Pancreas (tissue), 10 donors: ENCODE results near the gene REXO1. TPM values are rescaled to one million over a fixed set of nuclear protein-coding genes. Genes with fewer than 3 reads are reported as not detected.
A peak's percentile ranks its signal among the peaks of the same experiment; 100 is the strongest.

ENCODE experiments used
- ATAC-seq, 4 donors: fragments of 200-7000 bp; cut with Tn5 transposase; one replicate each; pipeline versions ENCODE4 v1.8.0 to v1.9.1; 2020; ENCODE audit warnings: mild to moderate bottlenecking in 4 of 4, moderate library complexity in 4 of 4
- DNase-seq, 6 donors: peaks; one replicate each; pipeline ENCODE4 v3.0.0-alpha.2; 2020
- FAIRE-seq: peaks from 2 replicates; lab custom pipeline; 2012; peaks lifted over from hg19 to GRCh38; lab: Jason Lieb, UNC
- H3K27ac ChIP-seq, 4 donors: fragments of 200-600 bp; sonication (generic); 1 replicate in 3 of 4; 2 replicates in 1 of 4; pipeline versions ENCODE4 v1.5.0 to v1.8.0; 2020
- H3K27me3 ChIP-seq, 4 donors: fragments of 200-600 bp; one replicate each; pipeline ENCODE4 v1.8.0; 2021
- H3K36me3 ChIP-seq, 3 donors: fragments of 200-600 bp; sonication (generic) in 1 of 3; one replicate each; pipeline versions ENCODE4 v1.5.0 to v1.8.0; 2020 to 2021
- H3K4me1 ChIP-seq, 3 donors: fragments of 200-600 bp; one replicate each; pipeline ENCODE4 v1.8.0; 2021
- H3K4me3 ChIP-seq, 4 donors: fragments of 200-600 bp; sonication (generic) in 2 of 4; one replicate each; pipeline versions ENCODE4 v1.5.0 to v1.8.0; 2020 to 2021
- H3K9me3 ChIP-seq, 4 donors: fragments of 200-600 bp; one replicate each; pipeline ENCODE4 v1.8.0; 2021
- WGBS, 2 donors: extraction: QIAGEN DNeasy Blood & Tissue Kit; methylation state at CpG; one replicate each; pipeline ENCODE4 v1.1.7; 2013; 5-methylcytosine and 5-hydroxymethylcytosine counted together
- intact Hi-C, 3 donors: fragments of 100-400 bp; cut with DNase I; formaldehyde crosslinking; loops; one replicate each; pipeline versions ENCODE4 v1.11.1 to v1.14.2; 2022
- polyA plus RNA-seq, 2 donors: library from polyadenylated mRNA; stranded (reverse); fragments of 200-250 nt; gene quantifications; one replicate each; pipeline ENCODE4 v1.2.3, GENCODE V29; 2013
- total RNA-seq, 6 donors: library from RNA; stranded (reverse); fragmentation: NEBNext Ultra II Directional in 4 of 6; extraction: Animal tissue kit (Norgen Biotek cat#: 25700) in 4 of 6; gene quantifications; one replicate each; pipeline versions ENCODE4 v1.2.1 to v1.2.4, GENCODE V29; 2021 to 2023
- TF ChIP-seq, protein P1 (sequence below), 4 donors: fragments of 200-600 bp; sonication (generic) in 3 of 4; IDR thresholded peaks; one replicate each; pipeline versions ENCODE4 v1.5.0 to v1.8.0; 2021; ENCODE audit warnings: antibody characterized with exemption in 4 of 4
- donor health status: healthy with polysubstance abuse.
- donor health status: DM: no; HTN: no; CAD: no; lungs with moderate emphysema.
- donor health status: DM: no; HTN: no; CAD: no.
- donor health status: control.
- donor health status: control.
- donor health status: Bipolar disorder and iron deficiency.
- donor health status: DM: yes; HTN: yes; CAD: no.
- donor health status: DM: no; HTN: no; CAD: no.
- donor health status: DM: no; HTN: no; CAD: no.
- donor health status: DM: yes; HTN: yes; CAD: no.

REXO1 gene
- total and polyA plus RNA-seq, 8 donors, result 10.5 to 42.2 (median 16.0) TPM

DNA sequence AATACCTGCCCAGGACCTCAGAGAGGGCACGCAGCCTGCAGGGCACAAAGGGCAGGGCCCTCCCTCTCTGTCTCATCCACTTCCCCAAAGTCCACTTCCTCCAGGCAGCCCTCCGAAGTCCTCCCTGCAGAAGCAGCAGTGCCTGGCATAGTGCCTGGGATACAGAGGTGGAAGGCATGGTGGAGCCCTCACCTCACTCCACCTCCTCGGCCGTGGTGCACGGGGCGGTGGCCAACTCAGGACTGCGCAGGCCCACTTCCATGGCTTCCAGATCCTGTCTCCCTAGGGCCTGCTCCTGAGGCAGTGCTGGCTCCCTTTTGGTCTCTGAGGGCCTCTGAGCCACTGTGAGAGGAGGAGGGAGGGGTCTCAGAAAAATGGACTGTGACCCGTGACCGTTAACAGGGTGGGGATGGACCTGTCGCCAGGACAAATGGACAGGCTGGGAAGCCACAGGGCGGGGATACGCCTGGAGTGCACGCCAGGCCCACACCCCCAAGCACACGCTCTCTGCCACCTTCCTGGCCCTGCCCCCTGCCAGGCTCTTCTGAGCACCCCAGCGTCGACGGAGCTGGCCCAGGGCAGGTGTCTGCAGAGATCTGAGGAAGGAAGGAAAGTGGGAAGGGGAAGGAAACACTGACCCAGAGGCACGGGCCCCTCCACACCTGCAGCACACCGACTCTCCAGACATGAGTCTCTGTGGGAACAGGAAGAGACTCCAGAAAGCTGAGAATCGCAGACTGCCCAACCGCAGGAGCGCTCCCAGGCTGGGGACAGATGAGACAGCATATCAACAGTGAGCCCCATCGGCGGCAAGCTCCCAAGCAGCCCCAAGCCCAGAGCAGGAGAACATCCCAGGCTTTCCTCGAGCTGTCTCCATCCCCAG, 8.4 kb downstream of the REXO1 start:
- H3K27me3 ChIP-seq, result no peaks in the 10 kb centered on the region
- TF ChIP-seq, protein P1, sequence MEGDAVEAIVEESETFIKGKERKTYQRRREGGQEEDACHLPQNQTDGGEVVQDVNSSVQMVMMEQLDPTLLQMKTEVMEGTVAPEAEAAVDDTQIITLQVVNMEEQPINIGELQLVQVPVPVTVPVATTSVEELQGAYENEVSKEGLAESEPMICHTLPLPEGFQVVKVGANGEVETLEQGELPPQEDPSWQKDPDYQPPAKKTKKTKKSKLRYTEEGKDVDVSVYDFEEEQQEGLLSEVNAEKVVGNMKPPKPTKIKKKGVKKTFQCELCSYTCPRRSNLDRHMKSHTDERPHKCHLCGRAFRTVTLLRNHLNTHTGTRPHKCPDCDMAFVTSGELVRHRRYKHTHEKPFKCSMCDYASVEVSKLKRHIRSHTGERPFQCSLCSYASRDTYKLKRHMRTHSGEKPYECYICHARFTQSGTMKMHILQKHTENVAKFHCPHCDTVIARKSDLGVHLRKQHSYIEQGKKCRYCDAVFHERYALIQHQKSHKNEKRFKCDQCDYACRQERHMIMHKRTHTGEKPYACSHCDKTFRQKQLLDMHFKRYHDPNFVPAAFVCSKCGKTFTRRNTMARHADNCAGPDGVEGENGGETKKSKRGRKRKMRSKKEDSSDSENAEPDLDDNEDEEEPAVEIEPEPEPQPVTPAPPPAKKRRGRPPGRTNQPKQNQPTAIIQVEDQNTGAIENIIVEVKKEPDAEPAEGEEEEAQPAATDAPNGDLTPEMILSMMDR (IDR thresholded peaks at IDR 0.05), result no peak
- no peaks in the 10 kb centered on the region for H3K9me3 ChIP-seq
- no peak for FAIRE-seq
- H3K27ac ChIP-seq, result no peak overlapping the region
- no peak overlapping the region for H3K4me3 ChIP-seq
- intact Hi-C loops, result no loop called here
- DNase-seq, result peak in 1 of 6 donors; percentile 37
- H3K4me1 ChIP-seq, result peaks cover 0 to 7% (median 3%) of the 10 kb centered on the region in 3 donors
- H3K36me3 ChIP-seq, result no peaks in the 10 kb centered on the region
- 81 to 87% methylated on average over 25 of the region's 25 CpGs for WGBS, 2 donors
- ATAC-seq, result no peak

DNA sequence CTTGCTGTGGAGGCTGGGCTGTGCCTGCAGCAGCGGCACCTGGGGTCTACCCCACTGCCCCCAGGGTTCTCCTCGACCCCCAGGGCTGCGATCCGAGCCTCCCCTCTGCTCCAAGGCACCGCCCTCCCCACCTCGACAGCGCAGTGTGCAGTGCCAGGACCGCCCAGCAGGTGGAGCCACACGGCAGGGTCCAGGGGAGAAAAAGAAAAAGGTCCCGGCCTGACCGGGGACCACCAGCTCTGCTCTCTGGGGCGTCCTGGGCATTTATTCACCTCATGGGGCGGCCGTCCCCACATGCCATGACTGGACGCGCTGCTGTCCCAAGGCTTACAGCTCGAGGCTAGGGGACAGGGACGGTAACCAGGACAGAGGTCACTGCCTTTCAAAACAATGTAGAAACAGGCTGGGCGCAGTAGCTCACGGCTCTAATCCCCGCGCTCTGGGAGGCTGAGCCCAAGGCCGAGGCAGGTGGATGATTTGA, 10.6 kb downstream of the REXO1 start:
- no peak for FAIRE-seq

DNA sequence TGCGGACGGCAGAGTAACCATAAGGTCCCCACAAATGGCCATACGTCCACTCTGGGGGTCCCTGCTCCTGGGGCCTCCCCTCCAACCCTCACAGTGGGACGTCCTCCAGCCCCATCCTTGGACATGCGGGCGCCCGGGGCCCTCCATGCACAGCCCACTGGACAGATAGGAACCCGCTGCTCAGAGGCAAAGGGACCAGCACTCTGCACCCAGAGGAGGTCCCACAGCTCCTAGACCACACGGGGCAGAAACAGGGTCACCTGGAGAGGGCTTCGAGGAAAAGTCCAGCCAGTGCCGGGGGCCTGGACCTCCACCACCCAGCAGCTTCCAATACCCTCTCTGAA, 11.1 kb downstream of the REXO1 start:
- Histone ChIP-seq H3K4me3 (no peak overlapping the region), H3K27me3 (no peaks in the 10 kb centered on the region), H3K9me3 (no peaks in the 10 kb centered on the region), H3K27ac (no peak overlapping the region), H3K4me1 (peaks cover 0 to 8% (median 7%) of the 10 kb centered on the region in 3 donors), H3K36me3 (no peaks in the 10 kb centered on the region)
- TF ChIP-seq, protein P1 (IDR thresholded peaks at IDR 0.05), result no peak
- DNase-seq (peak in 1 of 6 donors; percentile 25), FAIRE-seq (no peak), ATAC-seq (no peak)
- intact Hi-C loops, result no loop called here
- WGBS, 2 donors, result 60 to 70% methylated on average over 10 to 11 of the region's 11 CpGs

More for the DNA sequence above, 10.6 kb downstream of the REXO1 start:
- H3K4me3 ChIP-seq, result no peak overlapping the region
- no peaks in the 10 kb centered on the region for H3K9me3 ChIP-seq
- H3K27me3 ChIP-seq, result no peaks in the 10 kb centered on the region
- H3K36me3 ChIP-seq, result no peaks in the 10 kb centered on the region
- DNase-seq (peak in 3 of 6 donors; percentile 50 to 84 (median 58)), ATAC-seq (peak; percentile 41 to 67 (median 63))
- TF ChIP-seq, protein P1 (IDR thresholded peaks at IDR 0.05), result peak; percentile 75 to 91 (median 84)
- intact Hi-C loops, result no loop called here
- WGBS, 2 donors, result 21 to 22% methylated on average over 23 of the region's 23 CpGs
- H3K27ac ChIP-seq, result no peak overlapping the region
- peaks cover 0 to 8% (median 7%) of the 10 kb centered on the region in 3 donors for H3K4me1 ChIP-seq

DNA sequence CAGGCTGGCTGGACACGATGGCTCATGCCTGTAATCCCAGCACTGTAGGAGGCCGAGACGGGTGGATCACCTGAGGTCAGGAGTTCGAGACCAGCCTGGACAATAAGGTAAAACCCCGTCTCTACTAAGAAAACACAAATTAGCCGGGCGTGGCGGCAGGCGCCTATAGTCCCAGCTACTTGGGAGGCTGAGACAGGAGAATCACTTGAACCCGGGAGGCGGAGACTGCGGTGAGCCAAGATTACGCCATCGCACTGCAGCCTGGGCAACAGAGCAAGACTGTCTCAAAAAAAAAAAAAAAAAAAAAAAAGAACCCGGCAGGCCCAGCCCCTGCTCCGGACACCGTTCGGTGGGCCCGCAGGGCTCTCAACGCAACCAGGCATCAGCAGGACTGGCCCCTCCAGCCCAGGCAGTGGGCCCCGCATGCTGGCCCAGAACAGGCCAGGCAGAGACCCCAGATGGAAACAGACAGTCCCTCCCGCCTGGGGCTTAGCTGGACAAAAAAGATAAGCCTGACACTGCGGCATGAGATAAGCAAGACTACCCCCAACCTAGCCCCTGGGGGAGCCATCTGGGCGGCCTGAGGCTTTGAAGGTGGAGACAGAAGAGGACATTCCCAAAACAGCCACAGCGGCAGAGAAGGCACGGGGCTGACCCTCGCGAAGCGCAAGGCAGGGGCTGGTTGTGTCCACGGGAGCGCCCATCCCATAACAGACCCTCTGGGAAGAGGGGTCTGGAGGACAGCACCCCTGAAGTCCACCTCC, 11.6 kb downstream of the REXO1 start:
- H3K4me1 ChIP-seq, result peaks cover 0 to 8% (median 7%) of the 10 kb centered on the region in 3 donors
- WGBS, 2 donors, result 88 to 91% methylated on average over 31 of the region's 31 CpGs
- H3K27me3 ChIP-seq, result no peaks in the 10 kb centered on the region
- H3K4me3 ChIP-seq, result no peak overlapping the region
- no peak for ATAC-seq
- peak in 1 of 6 donors; percentile 29 for DNase-seq
- H3K36me3 ChIP-seq, result no peaks in the 10 kb centered on the region
- TF ChIP-seq, protein P1 (IDR thresholded peaks at IDR 0.05), result no peak
- H3K9me3 ChIP-seq, result no peaks in the 10 kb centered on the region
- FAIRE-seq, result no peak
- no peak overlapping the region for H3K27ac ChIP-seq
- intact Hi-C loops, result no loop called here
